CD4-positive, alpha-beta T cell treated with Interleukin-21 for 1 hour (primary cell): ENCODE results near the gene NRG2.

Experiments
- DNase-seq: peaks from one replicate; pipeline ENCODE4 v3.0.0-alpha.2; 2020

The NRG2 gene

DNA sequence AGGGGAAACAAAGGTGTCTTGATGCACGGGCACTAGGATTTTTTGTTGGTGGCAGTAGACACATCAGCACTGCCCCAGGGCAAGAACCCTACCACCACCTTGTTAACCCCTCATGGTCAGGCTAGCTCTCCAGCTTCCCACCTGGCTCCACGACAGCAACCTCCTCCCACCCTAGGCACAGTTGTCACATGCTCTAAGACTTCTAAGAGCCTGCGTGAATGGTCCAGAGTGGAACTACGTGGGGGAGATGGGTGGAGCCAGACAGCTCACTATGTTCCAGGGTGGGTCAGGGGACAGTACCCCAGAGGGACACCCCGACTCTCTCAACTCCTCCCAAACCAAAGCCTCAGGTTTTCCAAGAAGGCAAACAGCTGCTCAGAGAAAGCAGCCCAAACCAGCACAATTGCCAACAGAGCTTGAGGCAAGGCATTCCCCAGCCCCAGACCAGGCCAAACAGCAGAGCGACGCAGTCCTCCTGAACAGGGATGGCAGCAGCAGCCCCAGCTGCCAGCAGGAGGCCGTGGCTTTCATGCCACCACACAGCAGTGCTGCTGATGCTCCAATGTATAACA is 78.0 kb downstream of the NRG2 start:
- no peak for DNase-seq

DNA sequence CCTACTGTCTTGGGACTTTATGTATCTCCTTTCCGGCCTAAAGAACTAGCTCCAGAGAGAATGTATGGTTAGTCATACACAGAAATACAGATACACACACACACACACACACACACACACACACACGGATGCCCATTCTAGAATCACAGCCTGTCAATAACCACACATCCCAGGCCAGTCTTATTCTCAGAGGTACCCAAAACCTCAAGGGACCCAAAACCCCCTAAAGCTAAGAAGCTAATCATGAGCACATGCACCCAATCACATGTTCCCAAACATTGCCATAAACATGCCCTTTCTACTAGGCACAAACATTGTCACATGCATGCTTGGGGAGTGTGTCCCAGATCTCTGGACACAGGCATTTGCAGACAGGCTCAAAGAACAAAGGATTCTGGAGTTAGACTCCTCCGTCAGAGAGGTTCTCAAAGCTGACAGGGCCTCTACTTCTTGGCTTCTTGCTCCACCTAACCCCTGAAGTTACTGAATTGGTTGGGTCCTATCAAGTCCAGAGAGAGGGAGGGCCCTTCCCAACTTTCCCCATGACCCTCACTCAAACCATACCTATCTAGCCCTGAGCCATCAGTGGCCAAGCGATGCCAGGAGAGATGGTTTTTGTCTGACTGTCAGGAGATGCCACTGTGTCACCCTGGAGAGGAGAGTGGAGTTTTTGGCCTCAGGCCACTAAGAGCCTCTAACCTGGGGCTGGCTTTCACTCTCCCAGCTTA is 78.7 kb downstream of the NRG2 start:
- no peak for DNase-seq

DNA sequence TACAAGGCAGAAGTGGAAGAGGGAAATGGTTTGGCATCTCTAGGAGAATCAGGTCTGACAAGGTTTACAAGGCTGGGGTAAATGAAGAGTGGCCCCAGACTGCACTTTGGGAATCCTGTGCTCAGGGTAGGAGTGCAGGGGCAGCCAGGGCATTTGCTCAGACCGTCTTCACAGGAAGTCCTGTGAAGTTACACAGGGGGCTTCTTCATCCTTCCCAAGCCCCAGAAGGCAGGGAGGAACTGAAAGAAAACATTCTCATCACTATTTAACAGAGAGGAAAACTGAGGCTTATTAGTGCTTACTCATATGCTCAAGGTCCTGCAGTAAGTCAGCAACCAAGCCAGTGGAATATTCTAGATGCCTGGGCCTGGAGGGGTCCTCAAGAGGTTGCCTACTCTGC is 80.7 kb downstream of the NRG2 start:
- no peak for DNase-seq

DNA sequence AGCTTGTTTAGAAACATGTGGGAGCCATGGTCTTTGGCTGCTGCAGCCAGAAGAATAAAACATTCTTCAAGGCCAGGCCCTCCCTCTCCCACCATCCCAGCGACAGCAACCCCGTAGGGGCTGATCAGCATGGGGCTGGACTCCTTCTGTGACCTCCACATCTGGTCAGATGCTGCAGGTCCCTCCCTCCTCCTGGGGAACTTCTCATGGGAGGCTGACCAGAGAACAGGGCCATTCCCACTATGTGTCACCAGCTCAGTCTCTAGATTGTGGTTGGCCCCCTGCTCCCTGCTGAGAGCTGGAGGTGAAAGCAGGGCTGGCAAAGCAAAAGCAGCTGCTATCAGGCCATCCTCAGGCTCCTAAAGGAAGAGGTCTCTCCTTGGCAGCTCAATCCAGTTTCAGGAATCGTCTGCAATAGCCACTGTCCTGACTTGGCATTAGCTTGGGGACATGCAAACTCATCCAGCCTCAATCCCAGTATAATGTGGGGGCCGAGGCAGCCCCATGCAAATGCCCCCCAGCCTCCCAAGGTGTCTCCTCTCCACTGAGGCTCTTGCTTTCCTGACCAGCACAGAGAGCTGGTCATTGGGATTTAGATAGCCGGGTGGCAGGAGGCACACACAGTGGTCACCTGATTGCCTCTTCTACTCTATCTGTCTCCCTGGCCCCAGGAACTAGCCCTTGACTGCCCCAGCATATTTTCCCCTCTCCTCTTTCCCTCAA is 81.5 kb downstream of the NRG2 start:
- DNase-seq: no peak

DNA sequence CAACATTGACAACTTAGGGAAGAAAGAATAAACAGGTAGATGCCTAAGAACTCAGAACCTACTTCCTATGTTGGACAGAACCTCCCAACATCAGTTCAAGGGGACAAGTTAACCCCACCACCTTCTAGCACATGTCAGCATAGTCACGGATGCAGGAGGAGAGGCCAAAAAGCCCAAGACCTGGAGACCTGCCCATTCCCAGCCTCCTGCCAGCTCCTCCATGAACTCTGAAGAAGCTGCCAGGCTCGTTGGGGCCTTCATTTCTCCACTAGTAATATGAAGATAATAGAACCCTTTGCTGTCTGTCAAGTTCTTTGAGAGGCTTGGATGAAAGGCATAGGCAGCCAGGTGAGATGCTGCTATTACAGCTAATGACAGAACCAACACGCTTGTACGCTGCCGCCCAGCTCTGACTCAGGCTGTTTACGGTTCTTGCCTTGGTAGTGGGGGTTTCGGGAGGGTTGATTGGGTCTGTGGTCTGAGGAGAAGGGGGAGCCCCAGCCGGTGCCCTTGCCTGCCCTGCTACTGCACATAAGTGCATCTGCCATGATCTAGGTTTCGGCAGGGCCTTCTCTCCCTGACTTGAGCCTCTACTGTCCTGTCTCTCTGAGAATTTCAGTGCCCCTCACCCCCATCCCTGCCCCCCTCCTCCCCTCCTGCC is 82.2 kb downstream of the NRG2 start:
- DNase-seq: no peak

DNA sequence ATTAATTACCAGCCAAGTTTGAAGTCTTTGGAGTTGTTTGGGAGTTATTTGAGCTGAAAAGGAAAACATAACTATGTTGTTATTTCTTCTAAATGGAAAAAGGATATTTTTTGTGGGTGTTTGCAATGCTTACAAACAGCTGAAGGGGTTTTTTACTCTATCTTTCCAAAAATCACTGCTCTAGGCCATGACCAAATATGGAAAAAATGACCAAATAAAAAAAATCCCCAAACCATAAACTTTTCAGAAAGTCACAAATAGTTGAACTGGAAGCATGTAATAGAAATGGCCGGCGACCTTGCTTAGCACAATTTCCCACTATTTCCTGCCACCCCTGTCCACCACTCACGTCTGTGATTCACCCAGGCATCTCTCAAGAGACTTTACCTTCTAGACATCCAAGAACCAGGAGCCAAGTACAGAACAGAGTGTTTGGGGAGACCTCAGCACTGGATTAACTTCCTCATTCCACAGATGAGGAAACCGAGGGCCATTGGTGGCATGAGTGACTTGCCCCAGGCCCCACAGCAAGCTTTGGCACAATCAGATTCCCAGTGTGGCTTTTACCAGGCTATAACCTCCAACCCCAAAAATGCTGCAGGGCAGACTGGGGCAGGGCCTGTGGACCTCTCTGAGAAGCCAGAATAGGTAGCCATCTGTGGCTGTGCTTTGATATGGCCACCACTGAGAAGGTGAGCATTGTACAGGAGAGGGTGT is 84.5 kb downstream of the NRG2 start:
- no peak for DNase-seq

DNA sequence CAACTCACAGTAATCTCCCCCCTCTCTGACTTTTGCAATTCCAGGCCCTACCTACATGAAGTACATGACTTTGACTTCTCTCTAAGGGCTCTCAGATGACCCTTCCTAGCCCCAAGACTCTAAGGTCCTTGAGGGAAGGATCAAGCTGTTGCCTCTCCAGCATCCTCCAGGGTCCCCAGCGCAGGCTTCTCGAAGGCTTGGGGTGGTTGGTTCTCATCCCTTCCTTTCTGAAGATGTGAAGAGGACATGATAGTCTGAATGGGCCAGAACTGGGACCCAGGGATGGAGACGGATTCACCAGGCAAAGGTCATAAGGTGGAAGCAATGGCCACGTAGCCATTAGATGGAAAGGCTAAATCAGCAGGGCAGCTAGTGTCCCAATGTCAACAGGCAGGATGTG is 86.8 kb downstream of the NRG2 start:
- no peak for DNase-seq

DNA sequence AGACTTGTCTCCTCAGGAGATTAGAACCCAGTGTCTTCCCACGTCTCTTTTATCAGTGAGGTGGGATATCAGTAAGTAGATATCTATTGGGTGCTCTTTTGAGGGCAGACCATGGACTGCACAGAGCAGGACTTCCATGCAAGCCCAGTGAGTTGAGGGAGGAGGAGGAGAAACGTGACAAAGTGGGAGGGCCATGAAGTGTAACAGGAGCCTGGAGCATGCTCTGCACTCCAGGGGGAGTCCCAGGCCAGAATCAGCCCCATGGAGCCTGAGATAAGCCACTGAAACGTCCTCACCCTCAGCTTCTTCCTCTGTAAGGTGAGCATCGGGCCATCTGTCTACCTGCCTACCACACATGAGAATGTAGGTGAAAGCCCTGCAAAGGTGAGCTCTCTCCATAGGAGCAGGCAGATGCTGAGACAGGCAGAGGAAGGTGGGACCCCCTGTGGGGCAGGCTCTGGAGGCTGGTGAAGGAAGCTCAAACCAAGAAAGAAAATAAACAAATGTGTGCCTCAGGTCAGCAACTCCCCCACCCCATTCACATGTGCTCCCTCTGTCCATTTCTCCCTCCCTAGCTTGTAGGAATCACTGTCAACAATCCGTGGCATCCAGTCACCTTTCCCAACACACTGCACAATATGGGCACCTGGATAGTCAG is 87.4 kb downstream of the NRG2 start:
- no peak for DNase-seq

DNA sequence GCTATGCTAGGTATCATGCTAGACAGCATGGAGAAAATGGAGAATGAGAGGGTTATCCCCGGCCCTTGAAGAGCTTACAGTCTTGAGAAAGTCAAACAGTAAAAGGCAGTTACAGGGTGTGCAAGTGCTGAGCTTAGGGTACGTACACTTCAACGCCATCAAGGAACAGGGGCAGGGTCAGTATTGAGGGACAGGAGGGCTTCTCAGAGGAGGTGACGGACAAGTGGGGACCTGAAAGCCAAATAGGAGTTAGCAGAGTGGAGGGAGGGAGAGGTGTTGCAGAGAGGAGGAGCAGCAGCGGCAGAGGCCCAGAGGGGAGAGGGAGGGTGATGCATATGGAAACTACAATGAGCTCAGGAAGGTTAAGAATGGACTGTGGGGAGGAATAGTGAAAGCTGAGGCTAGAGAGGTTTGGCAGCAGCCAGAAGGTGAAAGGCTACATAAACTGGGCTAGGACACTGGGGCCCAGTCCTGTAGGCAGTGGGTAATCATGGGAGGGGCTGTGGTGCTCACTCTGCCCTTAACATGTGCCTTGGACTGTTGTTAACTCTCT is 88.0 kb downstream of the NRG2 start:
- DNase-seq: no peak

DNA sequence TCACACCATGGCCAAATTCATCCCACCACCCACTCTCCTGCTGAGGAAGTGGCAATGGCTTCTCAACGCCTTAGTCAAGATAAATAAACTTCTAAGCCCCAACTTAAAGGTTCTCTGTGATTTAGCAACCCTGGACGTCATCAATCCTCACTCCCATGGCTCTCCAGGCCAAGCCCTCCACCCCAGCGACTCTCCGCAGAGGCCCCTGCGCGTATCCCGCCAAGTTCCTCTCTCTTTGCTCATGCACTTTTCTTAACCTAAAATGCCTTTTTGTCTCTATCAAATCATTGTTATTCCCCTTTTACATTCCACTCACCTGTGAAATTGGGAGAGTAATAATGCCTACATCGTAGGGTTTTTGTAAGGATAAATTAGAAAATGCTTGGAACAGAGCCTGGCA is 88.6 kb downstream of the NRG2 start:
- no peak for DNase-seq

DNA sequence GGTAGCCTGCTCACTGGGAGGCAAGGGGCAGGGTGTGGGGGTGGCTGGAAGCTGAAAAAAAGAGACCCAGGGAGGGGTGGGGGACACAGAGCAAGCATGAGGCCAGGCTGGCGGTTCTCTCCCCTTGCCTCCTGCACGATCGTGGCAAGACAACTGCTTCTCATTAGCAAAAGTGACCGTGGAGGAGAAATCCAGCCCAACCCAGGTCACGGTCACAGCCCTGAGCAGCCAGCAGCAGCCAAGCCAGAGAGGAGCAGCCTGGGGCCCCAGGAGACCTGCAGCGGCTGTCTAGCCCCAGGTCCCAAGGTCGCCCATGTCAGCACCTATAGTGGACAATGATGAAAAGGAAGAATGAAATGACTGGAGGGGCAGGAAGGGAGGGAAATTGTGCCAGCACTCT is 89.1 kb downstream of the NRG2 start:
- DNase-seq: no peak

DNA sequence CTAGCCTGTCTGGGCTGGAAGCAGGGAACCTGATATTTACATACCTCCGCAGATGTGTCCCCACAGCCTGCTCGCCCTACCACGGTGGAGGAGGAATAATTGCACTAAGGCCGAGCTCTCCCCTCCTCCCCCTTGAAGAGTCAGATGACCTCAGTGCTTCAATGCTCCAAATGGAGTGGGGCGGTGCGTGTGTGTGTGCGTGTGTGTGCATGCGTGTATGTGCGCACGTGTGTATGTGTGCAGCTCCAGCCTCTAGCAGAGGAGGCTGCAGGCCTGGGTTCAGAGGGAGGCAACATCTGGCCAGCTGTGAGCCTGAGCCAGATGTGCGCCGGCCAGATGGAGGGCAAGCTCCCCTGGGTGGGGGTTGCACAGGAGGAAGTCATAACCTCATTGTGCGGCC is 90.5 kb downstream of the NRG2 start:
- no peak for DNase-seq

DNA sequence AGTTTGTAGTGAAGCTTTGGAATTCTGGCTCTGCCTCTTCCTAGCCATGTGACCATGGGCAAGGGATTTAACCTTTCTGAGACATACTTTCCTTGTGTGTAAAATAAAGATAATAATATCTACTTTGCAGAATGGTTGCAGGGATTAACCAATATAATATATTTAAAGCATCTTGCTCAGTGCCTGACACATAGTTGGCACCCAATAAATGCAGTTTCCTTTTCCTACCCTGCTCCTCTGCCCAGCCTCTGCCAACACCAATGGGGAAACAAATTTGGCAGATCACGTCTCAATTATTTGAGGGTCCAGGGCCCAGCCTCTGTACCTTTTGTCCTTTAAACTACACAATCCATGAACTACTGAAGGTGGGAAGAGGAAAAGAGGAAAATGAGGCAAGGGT is 91.1 kb downstream of the NRG2 start:
- no peak for DNase-seq

DNA sequence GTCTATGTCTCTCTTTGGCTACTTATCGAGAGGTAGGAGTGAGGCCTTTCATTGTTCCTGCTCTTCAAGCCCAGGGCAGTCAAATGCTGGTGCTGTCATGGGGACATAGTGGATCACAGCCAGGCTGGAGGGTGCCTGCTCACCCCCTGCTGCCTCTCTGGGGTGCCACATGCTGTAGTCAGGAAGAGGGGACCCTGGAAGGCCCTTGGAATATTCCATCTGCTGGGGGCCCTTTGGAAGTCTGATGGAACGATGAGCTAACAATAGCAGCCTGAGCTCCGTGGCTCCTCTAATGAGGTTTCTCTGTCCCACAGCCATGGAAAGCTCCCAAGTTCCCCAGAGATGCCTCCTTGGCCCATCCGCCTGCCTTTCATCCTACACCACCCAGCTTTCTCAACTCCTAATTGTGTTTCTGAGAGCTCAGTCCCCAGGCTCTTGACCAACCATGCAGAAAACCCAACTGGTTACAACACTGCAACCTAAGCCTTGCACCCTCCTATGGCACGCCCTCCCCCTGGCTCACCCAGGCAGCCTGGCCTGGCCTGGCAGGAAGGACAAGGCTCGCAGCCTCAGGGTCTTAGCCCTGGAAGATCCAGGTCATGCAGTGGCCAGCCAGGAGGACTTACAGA is 91.7 kb downstream of the NRG2 start:
- no peak for DNase-seq

DNA sequence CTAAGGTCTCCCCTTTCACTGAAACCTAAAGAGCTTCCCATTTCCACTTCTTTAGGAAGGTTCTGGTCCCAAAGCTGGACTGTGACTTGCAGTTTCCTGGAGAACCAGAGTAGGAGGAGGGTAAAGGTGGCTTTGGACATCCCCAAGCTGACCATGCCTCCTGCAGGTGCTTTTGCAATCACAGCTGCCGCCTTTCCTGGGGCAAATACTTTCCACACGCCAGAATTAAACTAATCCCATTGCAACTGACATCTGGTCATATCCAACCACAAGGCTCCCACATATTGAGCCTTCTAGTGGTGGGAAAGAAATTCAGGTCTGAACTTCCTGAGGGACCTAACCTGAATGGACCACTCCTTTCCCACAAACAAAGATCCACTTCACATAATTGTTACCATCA is 92.7 kb downstream of the NRG2 start:
- DNase-seq: no peak

DNA sequence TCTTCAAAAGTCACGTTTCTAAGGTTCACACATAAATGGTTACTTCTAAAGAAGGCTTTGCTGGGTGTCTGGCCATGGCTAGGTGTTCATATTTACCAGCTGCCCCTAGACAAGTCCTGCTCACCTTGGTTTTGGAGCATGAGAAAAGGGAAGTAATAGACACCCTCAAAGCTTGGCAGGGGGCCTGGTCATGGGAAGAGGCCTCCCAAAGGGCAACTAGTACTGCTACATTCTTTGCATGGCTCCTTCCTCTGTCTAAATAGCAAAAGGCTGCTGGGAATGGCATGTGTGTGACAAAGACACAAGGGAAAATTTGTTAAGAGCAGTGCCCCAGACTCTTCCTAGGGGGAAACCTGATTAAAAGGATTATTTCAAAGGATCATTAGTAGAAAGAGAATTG is 93.4 kb downstream of the NRG2 start:
- DNase-seq: no peak

DNA sequence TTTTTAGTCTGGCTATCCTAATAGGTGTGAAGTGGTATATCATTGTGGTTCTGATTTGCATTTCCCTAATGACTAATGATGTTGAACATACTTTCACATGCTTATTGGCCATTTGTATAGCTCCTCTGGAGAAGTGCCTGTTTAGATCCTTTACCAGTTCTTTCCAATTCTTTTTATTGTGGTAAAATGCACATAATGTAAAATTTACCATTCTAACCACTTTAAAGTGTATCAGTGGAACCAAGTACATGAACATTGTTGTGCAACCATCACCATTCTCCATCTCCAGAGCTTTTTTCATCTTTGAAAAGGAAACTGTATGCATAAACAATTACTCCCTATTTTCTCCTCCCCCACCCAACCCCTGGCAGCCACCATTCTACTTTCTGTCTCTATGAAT is 95.4 kb downstream of the NRG2 start:
- DNase-seq: no peak

DNA sequence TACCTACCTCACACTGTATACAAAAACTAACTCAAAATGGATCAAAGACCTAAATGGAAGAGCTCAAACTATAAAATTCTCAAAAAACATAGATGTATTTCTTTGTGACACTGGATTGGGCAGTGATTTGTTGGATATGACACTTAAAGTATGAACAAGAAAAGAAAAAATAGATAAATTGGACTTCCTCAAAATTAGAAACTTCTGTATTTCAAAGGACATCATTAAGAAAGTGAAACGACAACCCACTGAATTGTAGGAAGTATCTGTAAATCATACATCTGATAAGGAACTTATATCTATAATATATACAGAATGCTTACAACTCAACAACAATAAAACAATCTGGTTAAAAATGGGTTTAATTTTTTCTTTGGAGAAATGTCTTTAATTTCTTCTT is 96.7 kb downstream of the NRG2 start:
- no peak for DNase-seq

DNA sequence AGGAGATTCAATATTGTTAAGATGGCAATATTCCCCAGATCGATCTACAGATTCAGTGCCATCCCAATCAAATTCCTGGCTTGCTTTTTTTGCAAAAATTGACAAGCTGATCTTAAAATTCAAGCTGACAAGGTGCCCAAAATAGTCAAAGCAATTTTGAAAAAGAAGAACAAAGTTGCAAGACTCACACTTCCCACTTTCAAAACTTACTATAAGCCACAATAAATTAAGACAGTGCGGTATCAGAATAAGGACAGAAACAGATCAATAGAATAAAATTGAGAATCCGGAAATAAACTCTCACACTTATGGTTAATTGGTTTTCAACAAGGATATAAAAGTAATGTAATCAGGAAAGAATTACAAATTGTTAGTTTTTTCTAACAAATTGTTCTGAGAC is 97.1 kb downstream of the NRG2 start:
- DNase-seq: no peak

DNA sequence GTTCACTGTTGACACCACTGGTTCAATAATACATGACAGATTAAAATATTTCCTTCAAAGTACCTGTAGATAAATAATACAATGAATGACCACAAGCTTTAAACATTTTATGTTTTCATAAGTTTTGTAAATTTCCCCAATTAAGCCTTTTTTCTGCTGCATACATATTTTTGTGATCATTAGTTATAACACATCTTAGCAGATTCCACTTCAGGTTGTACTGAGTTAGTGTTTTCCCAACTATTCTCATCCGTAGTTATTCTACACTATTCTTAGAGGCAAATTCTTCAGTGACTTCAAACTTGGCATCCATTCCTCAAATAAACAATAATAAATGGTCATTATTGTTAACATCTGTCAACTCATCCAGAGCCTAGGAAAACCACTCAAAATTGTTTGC is 100.9 kb downstream of the NRG2 start:
- DNase-seq: no peak

DNA sequence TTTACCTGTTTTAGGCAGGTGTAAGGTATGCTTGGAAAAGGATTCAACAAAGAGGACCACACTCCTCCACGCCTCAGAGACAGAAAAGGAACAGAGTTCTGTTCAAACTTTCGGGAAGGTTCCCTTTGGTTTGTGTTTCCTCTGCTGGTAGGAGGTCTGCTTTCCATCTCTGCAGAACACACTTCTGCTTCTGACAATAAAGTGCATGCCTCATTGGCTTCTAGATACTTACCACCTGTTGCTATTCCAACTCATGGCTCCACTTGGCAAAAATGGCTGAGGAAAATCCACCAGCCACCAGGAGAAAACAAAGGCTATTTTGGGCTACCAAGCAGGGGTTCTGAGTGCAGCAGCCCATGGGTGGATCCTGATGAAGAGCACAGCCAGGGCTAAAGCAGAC is 112.7 kb downstream of the NRG2 start:
- DNase-seq: no peak
